Measurements from ENCODE around the gene C1S. TPM values are rescaled to one million over a fixed set of nuclear protein-coding genes. Genes with fewer than 3 reads are reported as not detected.

C1S gene
- total RNA-seq, 2 donors from 2014 or later: 4.8 to 21.9 TPM

GRCh38 chr12:7090222-7090998 is 29.9 kb downstream of the C1S start:
- Mint-ChIP-seq H3K27ac (peak overlapping the region in 1 of 2 donors; percentile 58), H3K36me3 (no peaks in the 10 kb centered on the region), H3K9me3 (no peaks in the 10 kb centered on the region)
- DNase-seq (ENCODE audit: low spot score in 2 of 2) (no peak), ATAC-seq (no peak)

- no peaks in the 10 kb centered on the region for H3K36me3 Mint-ChIP-seq
- DNase-seq (ENCODE audit: low spot score in 2 of 2) (no peak), ATAC-seq (no peak)
- H3K27ac Mint-ChIP-seq: peak overlapping the region in 1 of 2 donors; percentile 91
- H3K9me3 Mint-ChIP-seq: no peaks in the 10 kb centered on the region
These were observed 30.7 kb downstream of the C1S start for GRCh38 chr12:7091171-7091570.

GRCh38 chr12:7091660-7092228 is 31.2 kb downstream of the C1S start:
- Mint-ChIP-seq H3K27ac (peak overlapping the region; percentile 91 to 94), H3K36me3 (no peaks in the 10 kb centered on the region), H3K9me3 (no peaks in the 10 kb centered on the region)
- DNase-seq (ENCODE audit: low spot score in 2 of 2) (no peak), ATAC-seq (peak in 1 of 2 donors; percentile 3)

GRCh38 chr12:7092229-7092985 is 31.9 kb downstream of the C1S start, which contains the start of gene C1R:
Gene C1R, minus strand, starts transcription at chr12:7092445. Its CDS starts 57 bp downstream, at chr12:7092388.
- Mint-ChIP-seq H3K36me3 (no peaks in the 10 kb centered on the region), H3K27ac (peak within 1 kb of the TSS; percentile 91 to 94), H3K9me3 (no peaks in the 10 kb centered on the region)
- DNase-seq (ENCODE audit: low spot score in 2 of 2) (peak in 1 of 2 donors; percentile 73), ATAC-seq (peak; percentile 76 to 77)

GRCh38 chr12:7092986-7093460 is 32.5 kb downstream of the C1S start:
- ATAC-seq: peak in 1 of 2 donors; percentile 10
- H3K27ac Mint-ChIP-seq: peak overlapping the region; percentile 91 to 94
- H3K9me3 Mint-ChIP-seq: no peaks in the 10 kb centered on the region
- H3K36me3 Mint-ChIP-seq: no peaks in the 10 kb centered on the region
- no peak for DNase-seq (ENCODE audit: low spot score in 2 of 2)

GRCh38 chr12:7093486-7093885 is 33.0 kb downstream of the C1S start:
- ATAC-seq (no peak), DNase-seq (ENCODE audit: low spot score in 2 of 2) (no peak)
- Mint-ChIP-seq H3K36me3 (no peaks in the 10 kb centered on the region), H3K9me3 (no peaks in the 10 kb centered on the region), H3K27ac (no peak overlapping the region)

GRCh38 chr12:7093892-7094291 is 33.4 kb downstream of the C1S start:
- Mint-ChIP-seq H3K27ac (no peak overlapping the region), H3K9me3 (no peaks in the 10 kb centered on the region), H3K36me3 (no peaks in the 10 kb centered on the region)
- DNase-seq (ENCODE audit: low spot score in 2 of 2) (no peak), ATAC-seq (no peak)

GRCh38 chr12:7096006-7096932 is 35.8 kb downstream of the C1S start:
- no peak for DNase-seq (ENCODE audit: low spot score in 2 of 2)
- H3K27ac Mint-ChIP-seq: no peak overlapping the region
- H3K36me3 Mint-ChIP-seq: no peaks in the 10 kb centered on the region
- no peaks in the 10 kb centered on the region for H3K9me3 Mint-ChIP-seq
- no peak for ATAC-seq

- H3K9me3 Mint-ChIP-seq: no peaks in the 10 kb centered on the region
- no peak overlapping the region for H3K27ac Mint-ChIP-seq
- no peak for DNase-seq (ENCODE audit: low spot score in 2 of 2)
- no peaks in the 10 kb centered on the region for H3K36me3 Mint-ChIP-seq
- no peak for ATAC-seq
These were observed 36.5 kb downstream of the C1S start for GRCh38 chr12:7096979-7097378.

GRCh38 chr12:7099290-7099996 is 38.9 kb downstream of the C1S start:
- Mint-ChIP-seq H3K27ac (no peak overlapping the region), H3K9me3 (no peaks in the 10 kb centered on the region), H3K36me3 (peaks cover 0 to 6% of the 10 kb centered on the region in 2 donors)
- no peak for ATAC-seq
- DNase-seq (ENCODE audit: low spot score in 2 of 2): no peak

GRCh38 chr12:7100239-7100638 is 39.7 kb downstream of the C1S start:
- no peak for DNase-seq (ENCODE audit: low spot score in 2 of 2)
- H3K9me3 Mint-ChIP-seq: no peaks in the 10 kb centered on the region
- no peak for ATAC-seq
- no peak overlapping the region for H3K27ac Mint-ChIP-seq
- H3K36me3 Mint-ChIP-seq: peaks cover 1 to 8% of the 10 kb centered on the region in 2 donors

GRCh38 chr12:7101047-7101693 is 40.7 kb downstream of the C1S start:
- ATAC-seq (no peak), DNase-seq (ENCODE audit: low spot score in 2 of 2) (peak in 1 of 2 donors; percentile 14)
- Mint-ChIP-seq H3K36me3 (peaks cover 10 to 17% of the 10 kb centered on the region in 2 donors), H3K27ac (peak overlapping the region; percentile 19 to 25), H3K9me3 (peaks cover 6 to 8% of the 10 kb centered on the region in 2 donors)

- DNase-seq (ENCODE audit: low spot score in 2 of 2) (peak in 1 of 2 donors; percentile 28), ATAC-seq (no peak)
- peaks cover 15 to 22% of the 10 kb centered on the region in 2 donors for H3K36me3 Mint-ChIP-seq
- peak overlapping the region; percentile 19 to 25 for H3K27ac Mint-ChIP-seq
- H3K9me3 Mint-ChIP-seq: peaks cover 10 to 11% of the 10 kb centered on the region in 2 donors
These were observed 41.2 kb downstream of the C1S start for GRCh38 chr12:7101694-7102131.

GRCh38 chr12:7102582-7102981 is 42.1 kb downstream of the C1S start:
- peak overlapping the region in 1 of 2 donors; percentile 1 for H3K27ac Mint-ChIP-seq
- ATAC-seq (no peak), DNase-seq (ENCODE audit: low spot score in 2 of 2) (peak in 1 of 2 donors; percentile 14)
- peaks cover 10 to 11% of the 10 kb centered on the region in 2 donors for H3K9me3 Mint-ChIP-seq
- peaks cover 15 to 27% of the 10 kb centered on the region in 2 donors for H3K36me3 Mint-ChIP-seq

Measured in activated naive CD4-positive, alpha-beta T cell treated with anti-CD3 and anti-CD28 coated beads, Interleukin-2, amount 50 U/mL, for 72 hours (primary cell).